ENCODE data around the gene SIK3.

The SIK3 gene

GRCh38 chr11:116833816-116834534 is 264.3 kb downstream of the SIK3 start:
- no peak overlapping the region for H3K27ac ChIP-seq (ENCODE audit: low read depth, low read length)
- WGBS = 93% methylated on average over 14 of the region's 14 CpGs
- peaks cover 5% of the 10 kb centered on the region; the same call in 1 of the 2 replicates for H3K4me1 ChIP-seq (ENCODE audit: insufficient read depth, low read length)
- no peak overlapping the region for H3K9ac ChIP-seq (ENCODE audit: low read depth, low read length)
- no peaks in the 10 kb centered on the region for H3K9me3 ChIP-seq (ENCODE audit: insufficient read depth, low read depth, low read length)
- H3K4me3 ChIP-seq (ENCODE audit: low read length) = no peak overlapping the region
- H3K36me3 ChIP-seq (ENCODE audit: insufficient read depth, low read length) = no peaks in the 10 kb centered on the region
- peaks cover 7% of the 10 kb centered on the region for H3K27me3 ChIP-seq (ENCODE audit: insufficient read depth, low read length)

- Histone ChIP-seq H3K4me1 (ENCODE audit: insufficient read depth, low read length) (peaks cover 5% of the 10 kb centered on the region; the same call in 1 of the 2 replicates), H3K4me3 (ENCODE audit: low read length) (no peak overlapping the region), H3K9ac (ENCODE audit: low read depth, low read length) (no peak overlapping the region), H3K27me3 (ENCODE audit: insufficient read depth, low read length) (peaks cover 7% of the 10 kb centered on the region), H3K36me3 (ENCODE audit: insufficient read depth, low read length) (no peaks in the 10 kb centered on the region), H3K27ac (ENCODE audit: low read depth, low read length) (no peak overlapping the region), H3K9me3 (ENCODE audit: insufficient read depth, low read depth, low read length) (no peaks in the 10 kb centered on the region)
- 91% methylated on average over 10 of the region's 10 CpGs for WGBS
Measured at GRCh38 chr11:116833491-116833815, 264.8 kb downstream of the SIK3 start.

- 84% methylated on average over 12 of the region's 13 CpGs for WGBS
- Histone ChIP-seq H3K27ac (ENCODE audit: low read depth, low read length) (no peak overlapping the region), H3K4me3 (ENCODE audit: low read length) (no peak overlapping the region), H3K9ac (ENCODE audit: low read depth, low read length) (no peak overlapping the region), H3K27me3 (ENCODE audit: insufficient read depth, low read length) (peaks cover 7% of the 10 kb centered on the region), H3K36me3 (ENCODE audit: insufficient read depth, low read length) (no peaks in the 10 kb centered on the region), H3K4me1 (ENCODE audit: insufficient read depth, low read length) (no peaks in the 10 kb centered on the region), H3K9me3 (ENCODE audit: insufficient read depth, low read depth, low read length) (no peaks in the 10 kb centered on the region)
Measured at GRCh38 chr11:116832350-116833290, 265.6 kb downstream of the SIK3 start.

- no peak overlapping the region for H3K4me3 ChIP-seq (ENCODE audit: low read length)
- H3K9ac ChIP-seq (ENCODE audit: low read depth, low read length) = no peak overlapping the region
- no peaks in the 10 kb centered on the region for H3K4me1 ChIP-seq (ENCODE audit: insufficient read depth, low read length)
- H3K36me3 ChIP-seq (ENCODE audit: insufficient read depth, low read length) = no peaks in the 10 kb centered on the region
- H3K27ac ChIP-seq (ENCODE audit: low read depth, low read length) = no peak overlapping the region
- H3K27me3 ChIP-seq (ENCODE audit: insufficient read depth, low read length) = peaks cover 7% of the 10 kb centered on the region
- no peaks in the 10 kb centered on the region for H3K9me3 ChIP-seq (ENCODE audit: insufficient read depth, low read depth, low read length)
- 95% methylated on average over 7 of the region's 7 CpGs for WGBS
Measured at GRCh38 chr11:116831790-116832349, 266.4 kb downstream of the SIK3 start.

GRCh38 chr11:116830184-116830912 is 267.9 kb downstream of the SIK3 start:
- H3K9me3 ChIP-seq (ENCODE audit: insufficient read depth, low read depth, low read length) = no peaks in the 10 kb centered on the region
- WGBS = 94% methylated on average over 17 of the region's 17 CpGs
- H3K9ac ChIP-seq (ENCODE audit: low read depth, low read length) = no peak overlapping the region
- H3K36me3 ChIP-seq (ENCODE audit: insufficient read depth, low read length) = no peaks in the 10 kb centered on the region
- H3K27me3 ChIP-seq (ENCODE audit: insufficient read depth, low read length) = peaks cover 5% of the 10 kb centered on the region
- H3K27ac ChIP-seq (ENCODE audit: low read depth, low read length) = no peak overlapping the region
- no peak overlapping the region for H3K4me3 ChIP-seq (ENCODE audit: low read length)
- H3K4me1 ChIP-seq (ENCODE audit: insufficient read depth, low read length) = no peaks in the 10 kb centered on the region

GRCh38 chr11:116829525-116830183 is 268.6 kb downstream of the SIK3 start, which contains the start of gene APOC3:
Gene APOC3 (plus strand): TSS chr11:116829907. CDS start chr11:116830583, 676 bp downstream.
- H3K36me3 ChIP-seq (ENCODE audit: insufficient read depth, low read length) = no peaks in the 10 kb centered on the region
- H3K9me3 ChIP-seq (ENCODE audit: insufficient read depth, low read depth, low read length) = no peaks in the 10 kb centered on the region
- no peak within 1 kb of the TSS for H3K9ac ChIP-seq (ENCODE audit: low read depth, low read length)
- no peaks in the 10 kb centered on the region; the same call in 1 of the 2 replicates for H3K27me3 ChIP-seq (ENCODE audit: insufficient read depth, low read length)
- H3K4me1 ChIP-seq (ENCODE audit: insufficient read depth, low read length) = no peaks in the 10 kb centered on the region
- no peak within 1 kb of the TSS for H3K4me3 ChIP-seq (ENCODE audit: low read length)
- H3K27ac ChIP-seq (ENCODE audit: low read depth, low read length) = no peak within 1 kb of the TSS
- WGBS = 76% methylated on average over 9 of the region's 9 CpGs

- H3K9ac ChIP-seq (ENCODE audit: low read depth, low read length) = no peak overlapping the region
- H3K9me3 ChIP-seq (ENCODE audit: insufficient read depth, low read depth, low read length) = no peaks in the 10 kb centered on the region
- H3K4me1 ChIP-seq (ENCODE audit: insufficient read depth, low read length) = no peaks in the 10 kb centered on the region
- H3K27me3 ChIP-seq (ENCODE audit: insufficient read depth, low read length) = no peaks in the 10 kb centered on the region; the same call in 1 of the 2 replicates
- 77% methylated on average over 11 of the region's 16 CpGs for WGBS
- no peaks in the 10 kb centered on the region for H3K36me3 ChIP-seq (ENCODE audit: insufficient read depth, low read length)
- no peak overlapping the region for H3K27ac ChIP-seq (ENCODE audit: low read depth, low read length)
- H3K4me3 ChIP-seq (ENCODE audit: low read length) = no peak overlapping the region
Measured at GRCh38 chr11:116828632-116829524, 269.4 kb downstream of the SIK3 start.

GRCh38 chr11:116827461-116827860 is 270.8 kb downstream of the SIK3 start:
- WGBS = 92% methylated on average over 6 of the region's 6 CpGs
- Histone ChIP-seq H3K9me3 (ENCODE audit: insufficient read depth, low read depth, low read length) (no peaks in the 10 kb centered on the region), H3K27ac (ENCODE audit: low read depth, low read length) (no peak overlapping the region), H3K4me3 (ENCODE audit: low read length) (no peak overlapping the region), H3K27me3 (ENCODE audit: insufficient read depth, low read length) (no peaks in the 10 kb centered on the region; the same call in 1 of the 2 replicates), H3K9ac (ENCODE audit: low read depth, low read length) (no peak overlapping the region), H3K4me1 (ENCODE audit: insufficient read depth, low read length) (no peaks in the 10 kb centered on the region), H3K36me3 (ENCODE audit: insufficient read depth, low read length) (no peaks in the 10 kb centered on the region)

- Histone ChIP-seq H3K9me3 (ENCODE audit: insufficient read depth, low read depth, low read length) (no peaks in the 10 kb centered on the region), H3K27me3 (ENCODE audit: insufficient read depth, low read length) (no peaks in the 10 kb centered on the region; the same call in 1 of the 2 replicates), H3K4me1 (ENCODE audit: insufficient read depth, low read length) (no peaks in the 10 kb centered on the region), H3K4me3 (ENCODE audit: low read length) (no peak overlapping the region), H3K36me3 (ENCODE audit: insufficient read depth, low read length) (no peaks in the 10 kb centered on the region), H3K9ac (ENCODE audit: low read depth, low read length) (no peak overlapping the region), H3K27ac (ENCODE audit: low read depth, low read length) (no peak overlapping the region)
- 89% methylated on average over 9 of the region's 9 CpGs for WGBS
Measured at GRCh38 chr11:116826751-116827431, 271.3 kb downstream of the SIK3 start.
